ENCODE data around the gene PPP2R2B.

Gene PPP2R2B

DNA sequence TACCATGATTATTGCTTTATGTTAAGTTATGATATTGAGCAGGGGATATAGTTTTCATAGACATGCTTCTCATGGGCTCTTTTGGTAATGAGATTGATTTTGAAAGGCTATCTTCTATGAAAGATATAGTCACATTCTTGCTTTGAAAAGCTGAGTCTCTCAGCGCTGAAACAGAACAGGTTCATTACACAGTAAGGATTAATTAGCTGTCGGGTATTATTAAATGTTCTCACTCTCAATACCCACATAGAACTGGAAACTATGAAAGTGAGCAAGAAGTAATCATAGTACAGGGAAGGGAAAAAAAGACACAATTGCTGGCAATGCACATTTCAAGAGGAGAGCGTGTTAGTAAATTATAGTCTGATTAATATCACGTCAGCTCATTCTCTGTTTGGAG lies 190.9 kb downstream of the PPP2R2B start:
- TF ChIP-seq POLR2A (IDR thresholded peaks at IDR 0.05; ENCODE audit: low read length) (no peak), GATA1 (IDR thresholded peaks at IDR 0.05; ENCODE audit: low read depth, low read length) (no peak)

DNA sequence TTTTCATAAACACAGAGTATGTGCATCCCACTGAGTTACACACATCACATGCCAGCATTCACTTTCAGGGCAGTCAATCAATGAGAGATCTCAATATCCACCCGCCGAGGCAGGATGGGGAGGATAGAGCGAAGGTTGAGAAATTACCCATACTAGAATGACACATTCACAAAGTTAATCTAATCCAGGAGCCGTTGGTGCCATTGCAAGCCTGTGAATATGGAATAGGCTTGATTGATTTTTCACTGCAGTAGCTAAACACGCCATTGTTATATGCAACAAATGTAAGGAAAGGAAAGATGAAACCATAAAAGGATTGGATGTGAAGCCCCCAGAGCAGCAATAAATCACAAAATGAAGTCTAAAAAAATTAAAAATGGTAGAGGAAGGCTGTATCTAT lies 194.7 kb downstream of the PPP2R2B start:
- no peak for DNase-seq
- no peak for TF ChIP-seq GATA1 (IDR thresholded peaks at IDR 0.05; ENCODE audit: low read depth, low read length)
- TF ChIP-seq POLR2A (IDR thresholded peaks at IDR 0.05; ENCODE audit: low read length) = no peak

More for the DNA sequence above, 190.9 kb downstream of the PPP2R2B start:
- no peak for DNase-seq

DNA sequence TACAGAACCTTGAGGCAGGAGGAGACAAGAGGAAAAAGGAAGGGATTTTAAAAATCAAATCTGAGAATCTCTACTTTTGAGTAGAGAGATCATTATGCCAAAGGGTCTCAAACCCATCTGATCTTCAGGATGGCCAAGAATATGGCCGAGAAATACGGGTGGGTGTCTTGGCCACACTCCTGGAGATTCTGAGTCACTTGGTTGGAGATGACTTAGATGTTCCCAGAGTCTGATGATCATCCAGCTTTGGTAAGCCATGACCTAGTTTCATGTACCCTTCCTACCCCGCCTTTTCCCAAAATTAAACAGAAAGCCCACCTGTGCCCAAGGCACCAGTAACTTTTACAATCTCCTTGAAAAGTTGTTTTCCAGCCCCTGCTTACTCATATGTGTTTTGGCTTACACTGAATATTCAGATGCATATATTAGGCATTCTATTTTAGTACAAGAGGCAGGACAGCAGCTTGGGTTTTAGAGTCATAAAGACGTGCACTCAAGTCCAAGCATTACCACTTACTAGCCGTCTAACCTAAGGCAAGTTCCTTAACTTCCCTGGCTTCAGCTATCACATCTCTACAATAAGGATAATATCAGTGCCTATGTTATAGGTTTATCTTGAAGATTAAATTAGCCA lies 195.5 kb downstream of the PPP2R2B start:
- no peak for DNase-seq
- TF ChIP-seq POLR2A (IDR thresholded peaks at IDR 0.05; ENCODE audit: low read length) (no peak), GATA1 (IDR thresholded peaks at IDR 0.05; ENCODE audit: low read depth, low read length) (no peak)

DNA sequence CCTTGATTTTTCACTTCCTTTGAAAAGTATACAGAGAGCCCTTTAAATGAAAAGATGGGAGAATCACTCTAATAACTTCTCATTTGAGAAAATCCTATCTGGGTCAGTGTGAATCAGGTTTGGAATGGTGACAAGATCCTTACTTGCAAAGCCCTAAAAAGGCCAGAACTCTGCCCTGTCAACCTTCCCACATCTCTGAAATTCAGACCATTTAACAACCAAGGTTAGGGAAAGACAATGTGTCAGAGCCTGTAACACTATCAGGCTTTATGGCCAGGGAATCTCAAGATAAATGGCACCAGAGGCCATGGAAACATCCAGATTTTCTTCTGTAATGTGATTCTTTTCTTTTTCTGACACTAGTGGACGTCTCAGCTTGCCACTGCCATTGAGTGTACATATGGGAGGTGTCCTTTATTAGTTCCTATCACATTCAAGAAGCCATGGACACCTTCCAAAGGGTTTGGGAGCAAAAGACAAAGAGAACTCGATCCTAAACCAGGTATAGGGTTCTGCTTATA lies 196.9 kb downstream of the PPP2R2B start:
- no peak for TF ChIP-seq POLR2A (IDR thresholded peaks at IDR 0.05; ENCODE audit: low read length)
- DNase-seq = no peak

DNA sequence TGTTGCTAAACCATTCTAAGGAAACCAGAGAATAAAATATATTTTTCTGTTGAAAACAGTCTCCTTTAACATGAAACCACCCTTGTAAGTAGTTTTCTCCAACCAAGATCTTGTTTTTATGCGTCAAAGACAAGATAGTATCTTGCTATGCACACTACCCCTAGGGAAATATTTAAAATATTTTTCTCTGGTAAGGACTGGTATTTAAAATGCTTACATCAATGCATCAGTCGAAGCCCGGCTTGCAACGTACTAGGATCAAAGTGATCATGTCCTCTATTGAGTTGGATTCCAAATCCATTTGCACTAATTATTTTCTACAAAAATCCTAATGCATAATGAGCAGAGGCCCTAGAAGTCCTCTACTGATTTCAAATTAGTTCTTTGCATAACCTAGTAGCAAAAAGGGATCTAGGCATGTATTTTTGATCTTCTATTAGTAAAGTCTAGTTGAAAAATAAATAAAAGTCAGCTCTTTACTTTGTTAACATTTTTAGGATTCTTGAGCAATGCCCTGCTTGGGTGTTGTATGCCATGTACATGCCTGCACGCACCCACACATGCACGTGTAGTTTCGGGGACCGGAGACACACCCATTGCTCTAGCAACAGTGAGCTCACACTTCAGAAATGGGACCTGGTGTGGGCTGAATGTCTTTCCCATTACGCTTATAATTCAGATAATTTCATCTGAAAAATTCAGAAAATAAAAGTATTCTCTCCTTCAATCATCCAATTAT lies 197.5 kb downstream of the PPP2R2B start:
- no peak for DNase-seq
- no peak for TF ChIP-seq POLR2A (IDR thresholded peaks at IDR 0.05; ENCODE audit: low read length)
- TF ChIP-seq GATA1 (IDR thresholded peaks at IDR 0.05; ENCODE audit: low read depth, low read length) = no peak

DNA sequence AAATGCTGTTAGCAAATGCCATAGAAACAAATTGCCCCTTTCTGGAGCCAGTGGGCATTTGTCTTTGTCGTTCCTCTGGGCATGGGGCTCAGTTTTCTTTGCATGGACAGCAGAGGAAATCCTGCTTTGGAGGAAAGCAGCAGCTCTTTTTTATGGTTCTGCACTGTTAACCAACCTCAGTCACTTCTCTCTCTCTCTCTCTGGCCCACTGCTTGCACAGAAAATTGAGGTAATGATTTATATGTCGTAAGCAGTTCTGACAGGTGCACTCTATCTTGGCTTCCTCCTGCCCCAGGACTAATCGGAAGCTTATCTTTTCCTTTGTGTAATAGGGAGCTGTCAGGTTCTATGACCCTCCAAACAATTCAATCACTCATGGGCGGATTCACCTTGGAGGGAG lies 202.9 kb downstream of the PPP2R2B start:
- DNase-seq = no peak
- TF ChIP-seq GATA1 (IDR thresholded peaks at IDR 0.05; ENCODE audit: low read depth, low read length) (no peak), POLR2A (IDR thresholded peaks at IDR 0.05; ENCODE audit: low read length) (no peak)

DNA sequence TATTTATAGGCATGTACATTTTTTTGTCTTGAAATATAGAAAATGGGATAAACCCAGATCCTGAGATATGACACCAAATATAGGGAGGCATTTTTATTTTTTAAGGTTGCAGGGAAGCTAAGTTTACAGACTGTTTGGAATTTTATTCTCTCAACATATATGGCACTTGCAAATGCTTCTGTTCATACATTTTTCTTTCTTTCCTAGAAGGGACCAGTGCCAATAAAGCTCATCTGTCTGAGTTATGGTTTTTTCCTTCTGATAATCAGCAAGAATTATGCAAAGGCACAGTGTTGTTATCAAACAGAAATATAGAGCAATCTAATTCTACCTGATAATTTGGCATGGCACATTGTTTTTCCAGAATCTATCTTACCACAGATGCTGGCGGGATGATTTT lies 205.7 kb downstream of the PPP2R2B start:
- DNase-seq = no peak
- TF ChIP-seq GATA1 (IDR thresholded peaks at IDR 0.05; ENCODE audit: low read depth, low read length) (no peak), POLR2A (IDR thresholded peaks at IDR 0.05; ENCODE audit: low read length) (no peak)

DNA sequence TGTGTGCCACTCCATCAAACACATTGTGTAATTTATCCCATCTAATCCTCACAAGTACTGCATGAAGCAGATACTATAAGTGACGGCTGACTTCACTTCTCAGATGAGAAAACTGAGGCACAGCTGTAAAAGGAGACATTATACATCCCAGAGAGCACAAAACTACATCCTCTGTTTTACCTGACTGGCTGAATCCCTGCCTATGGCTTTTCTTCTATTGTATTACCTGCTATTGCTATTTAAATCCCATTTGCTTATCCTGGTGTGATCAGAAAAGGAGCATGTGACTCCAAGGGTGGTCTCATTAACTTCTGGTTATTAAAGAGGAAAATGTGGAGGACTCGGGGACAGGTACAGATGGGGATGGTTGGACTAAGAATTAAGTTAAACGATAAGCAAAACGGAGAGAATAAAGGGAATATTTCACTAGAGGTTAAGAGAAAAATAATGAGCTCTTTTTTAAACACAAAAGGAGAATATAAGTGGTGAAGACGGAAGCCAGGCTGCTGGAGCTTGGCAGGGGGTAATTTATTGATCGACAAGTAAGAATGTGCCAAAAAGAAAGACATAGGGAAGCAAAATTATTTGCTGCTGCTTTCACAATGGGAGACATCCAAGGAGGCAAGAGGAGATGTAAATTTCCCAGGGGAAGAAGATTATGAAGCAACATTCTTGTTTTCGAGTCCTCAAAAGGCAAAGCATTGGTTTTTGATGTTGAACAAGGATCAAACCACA lies 206.8 kb downstream of the PPP2R2B start:
- no peak for DNase-seq
- TF ChIP-seq GATA1 (IDR thresholded peaks at IDR 0.05; ENCODE audit: low read depth, low read length) = no peak
- TF ChIP-seq POLR2A (IDR thresholded peaks at IDR 0.05; ENCODE audit: low read length) = no peak

DNA sequence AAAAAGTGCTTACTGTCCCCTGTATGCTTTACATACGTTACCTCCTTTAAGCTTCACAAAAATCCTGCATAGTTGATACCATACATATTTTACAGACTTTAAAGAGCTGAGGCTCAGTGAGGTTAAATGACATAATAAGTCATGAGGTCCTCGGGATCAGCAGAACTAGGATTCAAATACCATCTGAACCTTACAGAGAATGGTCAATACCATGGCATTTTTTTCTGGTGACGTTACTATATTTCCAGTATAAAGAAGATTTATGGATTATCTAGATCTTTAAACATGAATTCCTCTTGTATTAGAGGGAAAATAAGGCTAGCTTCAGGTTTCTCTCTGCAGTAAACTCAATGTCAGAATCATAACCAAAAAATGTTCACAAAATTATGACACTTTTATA lies 208.9 kb downstream of the PPP2R2B start:
- no peak for DNase-seq
- TF ChIP-seq GATA1 (IDR thresholded peaks at IDR 0.05; ENCODE audit: low read depth, low read length) = no peak
- TF ChIP-seq POLR2A (IDR thresholded peaks at IDR 0.05; ENCODE audit: low read length) = no peak

DNA sequence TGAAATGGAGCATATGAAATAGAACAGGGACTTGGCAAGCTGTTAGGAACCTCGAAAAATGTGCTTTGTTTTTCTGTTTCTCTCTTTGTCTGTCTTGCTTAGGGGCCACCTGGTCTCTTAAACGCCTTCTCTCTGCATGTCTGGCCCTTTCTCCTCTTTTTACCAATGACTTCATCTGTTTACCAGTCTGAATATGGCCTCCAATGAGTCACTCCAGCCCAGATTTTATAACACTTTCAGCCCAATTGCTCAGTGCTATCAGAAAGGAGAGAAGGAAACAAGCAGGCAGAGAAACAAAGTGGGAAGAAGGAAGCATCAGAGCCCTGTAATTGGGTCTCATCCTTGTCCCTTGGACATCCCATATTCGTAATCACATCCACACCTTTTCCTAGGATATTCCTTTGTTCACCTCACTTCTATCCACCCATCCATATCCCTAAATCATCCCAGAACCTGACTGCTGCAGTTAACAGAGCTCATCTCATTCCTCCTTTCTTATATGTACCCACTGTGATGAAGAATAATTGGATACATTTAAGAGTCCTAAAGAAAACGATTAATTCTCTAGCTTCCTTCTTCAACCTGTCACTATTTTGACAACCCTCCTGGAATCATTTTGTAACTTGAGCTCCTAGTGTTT lies 210.8 kb downstream of the PPP2R2B start:
- DNase-seq = no peak
- TF ChIP-seq GATA1 (IDR thresholded peaks at IDR 0.05; ENCODE audit: low read depth, low read length) (no peak), POLR2A (IDR thresholded peaks at IDR 0.05; ENCODE audit: low read length) (no peak)

DNA sequence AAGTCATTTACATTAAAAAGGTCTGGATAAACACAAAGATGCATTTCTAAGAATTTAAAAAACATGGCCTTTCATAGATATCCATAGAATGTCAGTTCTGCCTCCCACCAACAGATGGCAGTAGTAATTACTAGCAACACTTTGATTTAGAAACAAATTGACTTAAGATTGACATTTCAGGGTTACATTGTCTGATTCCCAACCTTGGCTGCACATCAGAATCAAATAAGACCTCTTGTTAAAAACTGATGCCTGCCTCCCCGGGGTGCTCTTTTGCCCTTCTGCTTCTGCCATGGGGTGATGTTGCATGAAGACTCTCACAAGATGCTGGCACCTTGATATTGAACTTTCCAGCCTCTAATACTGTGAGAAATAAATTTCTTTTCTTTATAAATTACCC lies 216.3 kb downstream of the PPP2R2B start:
- peak; percentile 7 to 49 for DNase-seq
- no peak for TF ChIP-seq GATA1 (IDR thresholded peaks at IDR 0.05; ENCODE audit: low read depth, low read length)
- TF ChIP-seq POLR2A (IDR thresholded peaks at IDR 0.05; ENCODE audit: low read length) = no peak

DNA sequence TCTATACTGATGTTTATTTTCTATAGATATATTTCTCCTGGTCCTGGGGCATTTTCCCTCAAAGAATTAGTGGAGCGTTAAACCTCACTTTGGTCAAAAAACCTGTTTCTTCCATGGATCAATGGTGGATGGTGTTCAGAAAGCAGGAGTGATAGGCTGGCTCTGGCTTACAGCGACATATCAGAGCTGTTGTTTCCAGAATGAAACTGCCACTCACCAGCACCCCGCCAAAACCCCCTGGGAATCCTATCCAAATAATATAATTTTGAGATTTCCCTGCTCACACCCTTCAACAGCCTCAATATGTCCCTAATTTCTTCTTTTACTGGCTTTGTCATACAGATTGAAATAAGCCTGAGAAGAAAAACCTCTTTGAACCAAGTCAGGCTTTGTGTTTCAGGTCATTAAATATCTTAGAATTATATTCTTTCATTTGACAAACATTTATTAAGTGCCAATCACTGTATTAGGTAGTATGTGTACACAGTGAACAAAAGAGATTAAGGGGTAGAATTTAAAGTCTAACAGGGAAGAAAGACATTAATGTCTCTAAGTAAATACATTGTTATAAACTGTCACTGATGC lies 218.1 kb downstream of the PPP2R2B start:
- TF ChIP-seq GATA1 (IDR thresholded peaks at IDR 0.05; ENCODE audit: low read depth, low read length) (no peak), POLR2A (IDR thresholded peaks at IDR 0.05; ENCODE audit: low read length) (no peak)
- DNase-seq = no peak

DNA sequence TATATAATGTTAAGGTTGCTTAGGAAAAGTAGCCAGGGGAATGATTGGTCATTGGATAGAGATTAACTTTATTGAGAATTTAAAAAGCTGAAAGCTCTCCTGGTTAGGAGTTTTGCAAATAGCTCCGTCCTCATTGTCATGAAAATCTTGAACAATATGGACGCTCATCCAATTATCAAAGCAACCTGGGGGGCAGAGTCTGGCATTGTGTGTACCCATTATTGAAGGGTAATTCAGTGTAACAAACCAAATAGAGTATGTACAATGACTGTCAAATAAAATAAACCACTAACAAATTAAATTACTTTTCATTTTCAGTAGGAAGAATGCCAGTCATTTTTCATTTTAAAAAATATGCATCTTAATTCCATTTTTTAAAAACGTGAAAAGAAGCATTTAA lies 218.6 kb downstream of the PPP2R2B start:
- no peak for DNase-seq
- TF ChIP-seq GATA1 (IDR thresholded peaks at IDR 0.05; ENCODE audit: low read depth, low read length) (no peak), POLR2A (IDR thresholded peaks at IDR 0.05; ENCODE audit: low read length) (no peak)

DNA sequence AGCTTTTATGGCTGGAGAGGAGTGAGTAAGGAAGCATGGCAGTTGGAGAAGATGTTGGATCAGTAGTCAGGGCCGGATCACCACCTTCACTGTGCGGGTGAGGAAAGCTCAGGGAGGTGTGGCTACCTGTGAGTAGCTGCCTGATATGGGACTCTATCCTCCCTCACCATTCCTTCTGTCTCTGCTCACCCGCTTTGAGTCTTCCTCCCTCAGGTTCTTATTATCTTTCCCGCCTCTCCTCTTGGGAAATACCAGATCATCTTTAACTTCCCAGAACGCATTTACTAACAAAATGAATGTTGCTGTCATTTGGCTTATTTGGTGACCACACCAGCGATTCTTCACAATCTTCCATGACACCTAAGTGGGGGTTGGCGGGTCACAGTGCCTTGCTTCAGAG lies 221.9 kb downstream of the PPP2R2B start:
- TF ChIP-seq GATA1 (IDR thresholded peaks at IDR 0.05; ENCODE audit: low read depth, low read length) = no peak
- no peak for TF ChIP-seq POLR2A (IDR thresholded peaks at IDR 0.05; ENCODE audit: low read length)
- no peak for DNase-seq

All from erythroblast (primary cell).